UCSD-AML1 (cell line): ENCODE results near the gene KRT75.
"Not testable (repeated sequence)": the region's sequence is repeated elsewhere in the genome, so short reads cannot be mapped to it uniquely, and the experiment has no call there.

ENCODE experiments used
- DNase-seq: peaks from one replicate; lab custom pipeline; 2025; ENCODE audit not compliant: unreplicated experiment; lab: John Stamatoyannopoulos, UW

KRT75 gene

GRCh38 chr12:52434081-52434733 lies at the start of gene KRT75:
KRT75 (minus strand) TSS chr12:52434371; CDS start chr12:52434304, 67 bp downstream.
- DNase-seq = no peak

- no peak for DNase-seq
Observed at GRCh38 chr12:52480073-52480472, 45.9 kb upstream of the KRT75 start.

DNA sequence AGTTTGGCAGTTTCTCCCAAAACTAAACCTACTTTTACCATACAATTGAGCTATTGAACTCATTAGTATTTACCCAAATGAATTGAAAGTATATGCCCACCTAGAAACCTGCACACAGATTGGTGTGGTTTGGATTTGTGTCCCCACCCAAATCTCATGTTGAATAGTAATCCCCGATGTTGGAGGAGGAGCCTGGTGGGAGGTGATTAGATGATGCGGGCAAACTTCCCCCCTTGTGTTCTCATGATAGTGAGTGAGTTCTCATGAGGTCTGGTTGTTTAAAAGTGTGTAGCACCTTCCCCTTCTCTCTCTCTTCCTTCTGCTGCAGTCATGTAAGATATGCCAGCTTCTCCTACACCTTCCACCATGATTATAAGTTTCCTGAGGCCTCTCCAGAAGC lies 43.5 kb upstream of the KRT75 start:
- no peak for DNase-seq

DNA sequence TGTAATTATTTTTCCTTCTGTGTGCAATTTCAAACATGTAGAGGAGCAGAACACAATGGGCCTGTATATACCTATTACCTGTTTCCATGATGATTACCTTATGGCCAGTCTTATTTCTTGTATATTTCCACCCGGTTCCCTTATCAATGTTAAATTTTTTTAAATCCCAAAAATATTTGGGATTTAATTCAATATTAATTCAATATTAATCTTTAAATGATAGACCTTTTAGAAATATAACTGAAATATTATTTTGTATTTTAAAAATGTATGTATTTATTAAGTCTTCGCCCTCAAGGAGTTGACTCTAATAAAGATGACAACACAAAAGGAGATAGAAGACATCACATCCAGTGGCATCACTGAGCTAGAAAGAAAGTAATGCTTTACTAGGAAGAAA lies 40.0 kb upstream of the KRT75 start:
- no peak for DNase-seq

DNA sequence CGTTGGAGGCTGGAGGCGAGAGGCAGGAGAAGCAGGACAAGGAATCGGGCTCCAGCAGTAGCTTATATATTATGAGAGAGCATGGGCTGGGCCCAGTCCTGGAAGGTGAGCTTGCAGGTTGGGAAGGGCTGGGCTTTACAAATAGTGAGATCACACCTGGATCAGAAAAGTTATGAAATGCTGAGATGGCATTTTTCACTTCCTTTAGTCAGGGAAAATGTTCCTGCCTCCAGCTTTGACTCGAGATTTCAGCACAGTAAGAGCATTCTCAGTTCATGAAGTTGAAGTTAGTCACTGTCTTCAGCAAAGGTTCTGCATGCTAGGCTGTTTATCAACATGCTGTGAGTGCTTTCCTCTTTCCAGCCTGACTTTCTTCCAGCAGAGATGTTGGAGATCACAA lies 39.6 kb upstream of the KRT75 start, which contains the start of gene KRT6C:
Gene KRT6C (minus strand): TSS at position 38 of the 400 bp plus-strand sequence. CDS start 68 bp downstream, outside the sequence.
- DNase-seq = no peak

DNA sequence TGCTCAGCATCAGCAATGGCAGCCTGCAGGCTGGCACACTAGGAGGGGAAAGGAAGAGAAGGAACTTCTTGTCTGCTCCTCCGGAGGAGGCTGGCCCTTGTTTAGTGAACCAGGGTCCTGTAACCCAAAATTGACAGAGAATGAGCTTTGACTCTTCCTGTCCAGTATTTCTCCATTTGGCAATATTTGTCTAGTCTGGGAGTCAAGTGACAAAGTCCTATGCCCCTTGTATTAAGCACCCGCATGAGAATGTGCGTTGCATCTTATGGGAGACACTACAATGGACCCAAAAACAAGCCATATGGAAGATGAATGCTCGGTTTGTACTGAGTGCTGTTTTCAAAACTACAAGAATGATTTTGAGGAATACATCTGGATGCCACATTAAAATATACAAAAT lies 35.7 kb upstream of the KRT75 start:
- no peak for DNase-seq

DNA sequence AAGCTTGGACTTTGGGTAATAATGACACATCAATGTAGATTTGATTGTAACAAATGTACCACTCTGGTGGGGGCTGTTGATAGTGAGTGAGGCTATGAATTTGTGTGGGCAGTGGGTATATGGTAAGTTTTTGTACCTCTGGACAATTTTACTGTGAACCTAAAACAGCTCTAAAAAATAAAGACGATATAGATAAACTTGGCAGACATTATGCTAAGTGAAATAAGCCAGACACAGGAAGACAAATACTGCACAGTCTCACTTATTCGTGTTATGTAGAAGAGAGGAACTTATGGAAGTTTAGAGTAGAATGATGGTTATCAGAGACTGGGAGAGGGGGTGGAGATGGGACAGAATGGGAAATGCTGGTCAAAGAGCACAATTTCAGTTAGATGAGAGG lies 30.7 kb upstream of the KRT75 start:
- no peak for DNase-seq

GRCh38 chr12:52461693-52462092 lies 27.5 kb upstream of the KRT75 start:
- no peak for DNase-seq

DNA sequence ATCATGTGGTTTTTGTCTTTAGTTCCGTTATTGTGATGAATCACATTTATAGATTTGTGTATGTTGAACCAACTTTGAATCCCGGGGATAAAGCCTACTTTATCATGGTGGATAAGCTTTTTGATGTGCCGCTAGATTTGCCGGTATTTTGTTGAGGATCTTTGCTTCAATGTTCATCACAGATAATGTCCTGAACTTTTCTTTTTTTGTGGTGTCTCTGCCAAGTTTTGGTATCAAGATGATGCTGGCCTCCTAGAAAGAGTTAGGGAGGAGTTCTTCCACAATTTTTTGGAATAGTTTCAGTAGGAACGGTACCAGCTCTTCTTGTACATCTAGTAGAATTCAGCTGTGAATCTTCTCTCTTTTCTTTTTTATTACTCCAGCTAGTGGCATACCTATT lies 24.7 kb upstream of the KRT75 start:
- DNase-seq = no peak

DNA sequence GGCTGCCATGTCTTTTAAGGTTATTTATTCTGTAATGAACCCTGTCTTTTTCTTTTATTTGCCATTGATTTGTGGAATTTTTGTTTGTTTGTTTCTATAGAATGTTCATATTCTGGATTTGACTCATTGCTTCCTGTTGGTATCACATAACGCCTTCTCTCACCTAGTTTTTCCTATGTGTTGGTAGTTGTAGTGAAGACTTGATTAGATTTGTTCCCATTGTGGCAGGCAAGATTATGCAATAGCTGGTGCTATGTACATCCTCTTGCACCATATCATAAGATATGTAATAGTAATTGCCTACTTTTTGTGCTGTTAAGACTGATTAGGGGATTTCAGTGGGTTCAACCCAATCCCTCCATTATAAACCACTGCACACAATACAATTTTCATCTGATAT lies 21.6 kb upstream of the KRT75 start:
- no peak for DNase-seq

DNA sequence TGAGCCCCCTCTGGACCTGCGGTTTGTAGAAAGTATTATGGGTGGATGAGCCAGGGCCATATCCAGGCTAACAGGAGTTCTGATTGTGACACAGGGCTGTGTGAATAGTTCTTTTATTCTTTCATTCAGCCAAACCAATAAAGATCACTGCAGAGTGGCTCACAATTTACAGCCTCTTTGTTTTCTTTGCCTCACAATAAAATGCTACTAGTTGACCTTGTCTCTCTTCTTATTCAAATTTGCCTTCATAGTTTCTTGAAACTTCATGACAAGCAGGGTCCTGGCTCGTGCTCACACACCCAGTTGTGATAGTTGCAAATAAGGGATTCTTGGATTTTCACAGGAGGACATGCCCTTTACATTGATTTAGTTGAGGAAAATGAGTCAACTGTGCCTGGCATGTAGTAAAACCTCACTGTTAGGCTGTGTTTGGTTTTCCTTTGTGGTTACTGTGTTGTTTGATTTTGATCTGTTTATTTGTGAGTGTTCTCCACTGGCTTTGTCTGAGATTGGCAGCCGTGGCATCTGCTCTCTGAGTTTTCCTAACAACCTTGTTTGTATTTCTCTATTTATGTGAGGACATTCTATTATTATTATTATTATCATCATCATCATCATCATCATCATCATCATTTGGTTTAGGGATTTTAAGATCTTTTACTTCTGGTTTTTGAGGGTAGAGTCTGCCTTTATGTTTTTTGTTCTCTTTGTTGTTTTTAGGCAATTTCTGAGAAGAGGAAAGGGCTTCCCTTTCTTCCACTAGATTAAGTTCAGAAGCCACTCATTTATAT lies 20.4 kb upstream of the KRT75 start:
- DNase-seq = no peak

GRCh38 chr12:52452101-52452500 lies 17.9 kb upstream of the KRT75 start, which contains the start of gene KRT6B:
KRT6B (minus strand) TSS chr12:52452146; CDS start chr12:52452078, 68 bp downstream.
- DNase-seq = no peak

DNA sequence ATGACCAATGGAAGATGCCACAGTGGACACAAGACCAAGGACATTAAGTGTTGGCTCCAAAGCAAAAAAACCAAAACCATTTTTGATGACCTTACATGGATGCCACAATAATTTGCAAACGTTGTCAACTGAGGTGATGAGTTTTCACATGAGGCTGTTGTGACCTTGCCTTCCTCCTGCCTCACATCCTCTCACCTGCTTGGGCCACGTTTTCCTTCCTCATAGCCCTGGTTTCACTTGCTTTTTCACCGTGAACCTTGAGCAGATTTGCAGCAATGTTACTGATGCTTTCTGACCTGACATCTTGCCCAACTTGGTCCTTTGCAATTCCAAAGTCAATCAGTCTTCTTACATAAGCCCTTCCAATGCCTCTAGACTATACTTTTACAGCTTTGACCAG lies 14.1 kb upstream of the KRT75 start:
- DNase-seq = no peak

DNA sequence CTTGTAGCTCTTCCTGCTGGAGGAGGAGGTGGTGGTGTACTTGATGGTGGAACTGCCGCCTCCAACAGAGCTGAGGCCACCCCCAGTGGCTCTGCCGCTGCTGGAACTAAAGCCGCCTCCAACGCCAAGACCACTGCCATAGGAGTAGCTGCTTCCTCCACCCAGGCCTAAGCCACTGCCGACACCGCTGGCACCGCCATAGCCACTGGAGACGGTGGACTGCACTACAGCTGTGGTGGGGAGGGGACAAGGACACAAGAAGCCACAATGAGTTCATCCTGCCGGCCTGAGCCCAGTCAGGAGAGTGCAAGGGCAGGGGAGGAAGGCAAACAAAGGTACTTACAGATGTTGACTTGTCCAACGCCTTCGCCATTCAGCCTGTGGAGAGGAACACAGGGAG lies 13.0 kb upstream of the KRT75 start:
- not testable (repeated sequence) for DNase-seq

- DNase-seq = no peak
Observed at GRCh38 chr12:52446367-52447045, 12.3 kb upstream of the KRT75 start.

GRCh38 chr12:52445876-52446275 lies 11.7 kb upstream of the KRT75 start:
- no peak for DNase-seq

GRCh38 chr12:52444647-52445595 lies 10.8 kb upstream of the KRT75 start:
- no peak for DNase-seq

- no peak for DNase-seq
Observed at GRCh38 chr12:52443966-52444365, 9.8 kb upstream of the KRT75 start.

DNA sequence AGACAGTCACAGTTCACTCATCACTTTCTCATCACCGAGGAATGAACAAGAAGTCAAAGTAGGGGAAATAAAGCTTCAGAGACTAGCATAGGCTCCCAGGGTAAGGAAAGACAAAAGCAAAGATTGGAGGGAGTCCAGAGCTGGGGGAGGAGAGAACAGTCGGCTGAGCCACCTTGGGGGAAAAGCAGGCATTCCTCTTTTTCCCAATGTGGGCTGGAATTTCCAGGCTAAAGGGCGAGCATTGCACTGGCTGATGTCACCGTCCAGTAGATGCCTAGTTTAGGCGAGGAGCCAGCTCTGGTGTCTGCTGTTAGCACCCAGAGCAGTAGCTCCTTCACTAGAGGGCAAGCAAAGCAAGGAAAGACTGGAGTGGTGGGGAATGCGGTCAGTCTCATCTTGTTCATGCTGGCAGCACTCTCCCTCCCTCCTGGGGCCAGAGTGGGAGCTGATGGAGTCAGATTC lies 8.5 kb upstream of the KRT75 start:
- DNase-seq = no peak

- DNase-seq = no peak
Observed at GRCh38 chr12:52441320-52441911, 7.2 kb upstream of the KRT75 start.
